PFSK-1 (cell line): ENCODE results near the gene PATL1.

Experiments
- FOXP2 ChIP-seq: optimal IDR thresholded peaks from 2 replicates; pipeline ENCODE3; 2011; ENCODE audit warnings: borderline replicate concordance, control low read depth, inconsistent platforms; ENCODE audit not compliant: insufficient read depth; ENCODE audit errors: extremely low read length, extremely low read depth
- POLR2AphosphoS5 ChIP-seq: IDR thresholded peaks from 2 replicates; pipeline ENCODE4 v1.6.1; 2012; ENCODE audit warnings: low read depth, mild to moderate bottlenecking, control low read depth, low read length, moderate library complexity
- SIN3A ChIP-seq: IDR thresholded peaks from 2 replicates; pipeline ENCODE4 v1.6.1; 2012; ENCODE audit warnings: mild to moderate bottlenecking, low read length, moderate library complexity, borderline replicate concordance; ENCODE audit not compliant: insufficient read depth
- TAF1 ChIP-seq: IDR thresholded peaks from 2 replicates; pipeline ENCODE4 v1.6.1; 2012; ENCODE audit warnings: low read length, control low read depth, borderline replicate concordance; ENCODE audit not compliant: insufficient read depth
- TF ChIP-seq, protein P1 (sequence below), 2 experiments: IDR thresholded peaks; 2 replicates each; pipeline versions ENCODE4 v1.6.1 to v1.8.0; 2011 to 2012; ENCODE audit warnings: low read depth in 2 of 2, low read length in 2 of 2, control low read depth in 1 of 2, inconsistent platforms in 1 of 2, mild to moderate bottlenecking in 1 of 2, moderate library complexity in 1 of 2; ENCODE audit not compliant: insufficient read depth in 1 of 2

PATL1 gene

GRCh38 chr11:59678813-59679165 is 10.0 kb upstream of the PATL1 start:
- TF ChIP-seq FOXP2 (no peak), TAF1 (no peak), SIN3A (no peak), POLR2AphosphoS5 (no peak)
- TF ChIP-seq, protein P1, sequence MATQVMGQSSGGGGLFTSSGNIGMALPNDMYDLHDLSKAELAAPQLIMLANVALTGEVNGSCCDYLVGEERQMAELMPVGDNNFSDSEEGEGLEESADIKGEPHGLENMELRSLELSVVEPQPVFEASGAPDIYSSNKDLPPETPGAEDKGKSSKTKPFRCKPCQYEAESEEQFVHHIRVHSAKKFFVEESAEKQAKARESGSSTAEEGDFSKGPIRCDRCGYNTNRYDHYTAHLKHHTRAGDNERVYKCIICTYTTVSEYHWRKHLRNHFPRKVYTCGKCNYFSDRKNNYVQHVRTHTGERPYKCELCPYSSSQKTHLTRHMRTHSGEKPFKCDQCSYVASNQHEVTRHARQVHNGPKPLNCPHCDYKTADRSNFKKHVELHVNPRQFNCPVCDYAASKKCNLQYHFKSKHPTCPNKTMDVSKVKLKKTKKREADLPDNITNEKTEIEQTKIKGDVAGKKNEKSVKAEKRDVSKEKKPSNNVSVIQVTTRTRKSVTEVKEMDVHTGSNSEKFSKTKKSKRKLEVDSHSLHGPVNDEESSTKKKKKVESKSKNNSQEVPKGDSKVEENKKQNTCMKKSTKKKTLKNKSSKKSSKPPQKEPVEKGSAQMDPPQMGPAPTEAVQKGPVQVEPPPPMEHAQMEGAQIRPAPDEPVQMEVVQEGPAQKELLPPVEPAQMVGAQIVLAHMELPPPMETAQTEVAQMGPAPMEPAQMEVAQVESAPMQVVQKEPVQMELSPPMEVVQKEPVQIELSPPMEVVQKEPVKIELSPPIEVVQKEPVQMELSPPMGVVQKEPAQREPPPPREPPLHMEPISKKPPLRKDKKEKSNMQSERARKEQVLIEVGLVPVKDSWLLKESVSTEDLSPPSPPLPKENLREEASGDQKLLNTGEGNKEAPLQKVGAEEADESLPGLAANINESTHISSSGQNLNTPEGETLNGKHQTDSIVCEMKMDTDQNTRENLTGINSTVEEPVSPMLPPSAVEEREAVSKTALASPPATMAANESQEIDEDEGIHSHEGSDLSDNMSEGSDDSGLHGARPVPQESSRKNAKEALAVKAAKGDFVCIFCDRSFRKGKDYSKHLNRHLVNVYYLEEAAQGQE (IDR thresholded peaks at IDR 0.05; ENCODE audit: insufficient read depth in 1 of 2, low read depth in 2 of 2, low read length in 2 of 2), result no peak

DNA sequence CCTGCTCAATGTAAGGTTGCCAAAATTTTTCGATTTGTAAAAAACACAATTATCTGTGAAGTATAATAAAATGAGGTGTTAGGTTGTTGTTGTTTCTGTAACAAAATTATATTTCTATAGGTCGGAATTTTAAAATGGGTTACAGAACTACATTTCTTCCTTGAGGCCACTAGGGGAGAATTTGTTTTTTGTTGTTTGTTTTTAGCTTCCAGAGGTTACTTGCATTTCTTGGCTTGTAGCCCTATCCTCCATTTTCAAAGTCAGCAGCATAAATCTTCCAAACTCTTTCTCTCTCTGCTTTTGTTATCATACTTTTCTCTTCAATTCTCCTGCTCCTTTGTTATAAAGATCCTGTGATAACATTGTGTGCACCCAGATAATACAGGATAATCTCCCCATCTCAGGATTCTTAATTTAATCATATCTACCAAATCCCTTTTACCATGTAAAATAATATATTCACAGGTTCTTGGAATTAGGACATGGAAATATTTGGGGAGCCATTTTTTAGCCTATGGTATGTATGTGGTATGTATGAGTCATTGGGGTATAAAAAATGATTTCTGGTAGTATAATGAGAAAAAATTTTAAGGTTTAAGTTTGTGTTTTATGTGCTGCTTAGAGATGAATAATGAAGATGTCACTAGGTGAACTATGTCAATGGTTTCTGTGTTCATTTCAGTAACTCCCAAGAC is 9.4 kb upstream of the PATL1 start:
- TF ChIP-seq SIN3A, result no peak
- no peak for TF ChIP-seq TAF1
- TF ChIP-seq, protein P1 (IDR thresholded peaks at IDR 0.05; ENCODE audit: insufficient read depth in 1 of 2, low read depth in 2 of 2, low read length in 2 of 2), result no peak
- no peak for TF ChIP-seq POLR2AphosphoS5
- no peak for TF ChIP-seq FOXP2

DNA sequence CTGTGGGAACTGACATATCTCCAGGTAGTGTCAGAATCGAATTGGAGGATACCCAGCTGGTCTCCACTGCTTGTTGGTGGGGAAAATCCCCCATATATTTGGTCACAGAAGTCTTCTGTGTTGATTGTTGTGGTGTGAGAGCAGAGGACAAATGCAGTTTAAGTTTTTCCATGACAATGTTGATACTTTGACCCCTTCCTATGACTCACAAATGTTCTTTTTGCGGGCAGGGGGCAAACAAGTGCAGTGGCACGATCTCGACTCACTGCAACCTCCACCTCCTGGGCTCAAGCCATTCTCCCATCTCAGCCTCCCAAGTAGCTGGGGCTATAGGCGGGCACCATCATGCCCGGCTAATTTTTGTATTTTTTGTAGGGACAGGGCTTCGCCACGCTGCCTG is 7.4 kb upstream of the PATL1 start:
- TF ChIP-seq POLR2AphosphoS5 (no peak), SIN3A (no peak), FOXP2 (no peak), TAF1 (no peak)
- TF ChIP-seq, protein P1 (IDR thresholded peaks at IDR 0.05; ENCODE audit: insufficient read depth in 1 of 2, low read depth in 2 of 2, low read length in 2 of 2), result no peak

- TF ChIP-seq POLR2AphosphoS5 (no peak), TAF1 (no peak), FOXP2 (no peak), SIN3A (no peak)
- TF ChIP-seq, protein P1 (IDR thresholded peaks at IDR 0.05; ENCODE audit: insufficient read depth in 1 of 2, low read depth in 2 of 2, low read length in 2 of 2), result no peak
These were observed 5.5 kb upstream of the PATL1 start for GRCh38 chr11:59674291-59674690.

DNA sequence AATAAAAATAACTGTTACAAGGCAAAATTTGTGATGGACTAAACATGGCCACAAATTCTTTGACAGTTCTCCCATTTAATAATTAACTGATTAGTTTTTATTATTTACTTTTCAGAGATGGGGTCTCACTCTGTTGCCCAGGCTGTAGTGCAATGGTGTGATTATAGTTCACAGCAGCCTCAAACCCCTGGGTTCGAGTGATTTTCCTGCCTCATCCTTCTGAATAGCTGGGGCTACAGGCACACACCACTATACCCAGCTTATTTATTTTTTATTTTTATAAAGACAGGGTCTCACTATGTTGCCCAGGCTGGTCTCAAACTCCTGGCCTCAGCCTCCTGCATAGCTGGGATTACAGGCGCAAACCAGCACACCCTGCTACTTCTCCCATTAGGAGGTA is 4.5 kb upstream of the PATL1 start:
- TF ChIP-seq, protein P1 (IDR thresholded peaks at IDR 0.05; ENCODE audit: insufficient read depth in 1 of 2, low read depth in 2 of 2, low read length in 2 of 2), result no peak
- no peak for TF ChIP-seq SIN3A
- TF ChIP-seq FOXP2, result no peak
- no peak for TF ChIP-seq TAF1
- TF ChIP-seq POLR2AphosphoS5, result no peak
